Thyroid gland (tissue), 4 donors: ENCODE results near the gene GRIA1. TPM values are rescaled to one million over a fixed set of nuclear protein-coding genes. Genes with fewer than 3 reads are reported as not detected.

Experiments
- DNase-seq, 2 donors: peaks; one replicate each; pipeline ENCODE4 v3.0.0-alpha.2; 2019
- H3K27ac ChIP-seq, 3 donors: fragments of 200-600 bp; sonication (generic); 1 replicate in 2 of 3; 2 replicates in 1 of 3; pipeline ENCODE4 v1.5.1; 2016 to 2019; ENCODE audit warnings: mild to moderate bottlenecking in 1 of 3, moderate library complexity in 1 of 3
- H3K27me3 ChIP-seq: fragments of 200-600 bp; sonication (generic); one replicate; pipeline ENCODE4 v1.5.1; 2019
- H3K36me3 ChIP-seq, 2 donors: fragments of 200-600 bp; sonication (generic); one replicate each; pipeline ENCODE4 v1.5.1; 2016 to 2019
- H3K4me1 ChIP-seq, 2 donors: fragments of 200-600 bp; sonication (generic); one replicate each; pipeline ENCODE4 v1.5.1; 2017 to 2019
- H3K4me3 ChIP-seq, 3 donors: fragments of 200-600 bp; sonication (generic); replicated peaks in 1 of 3; 1 replicate in 2 of 3; 2 replicates in 1 of 3; pipeline ENCODE4 v1.5.1; 2016; ENCODE audit warnings: mild to moderate bottlenecking in 1 of 3
- H3K9me3 ChIP-seq: fragments of 200-600 bp; sonication (generic); one replicate; pipeline ENCODE4 v1.5.1; 2017
- POLR2A ChIP-seq, 2 donors: fragments of 450-650 bp; IDR thresholded peaks; one replicate each; pipeline ENCODE4 v1.6.1; 2017; ENCODE audit warnings: antibody characterized with exemption in 2 of 2, mild to moderate bottlenecking in 2 of 2, moderate library complexity in 1 of 2
- WGBS, 2 donors: methylation state at CpG; one replicate each; pipeline ENCODE4 v1.1.5; 2017; 5-methylcytosine and 5-hydroxymethylcytosine counted together
- intact Hi-C: fragments of 100-400 bp; cut with DNase I; formaldehyde crosslinking; loops from one replicate; pipeline ENCODE4 v1.15.1; 2023
- total RNA-seq, 4 donors: library from RNA; depleted of rRNA; stranded (reverse); fragments of >200 nt; gene quantifications; one replicate each; pipeline ENCODE4 v1.2.3, GENCODE V29; 2016
- TF ChIP-seq, protein P1 (sequence below), 6 experiments: fragments of 200-600 bp in 3 of 6; fragments of 450-650 bp in 3 of 6; sonication (generic) in 3 of 6; IDR thresholded peaks; one replicate each; pipeline ENCODE4 v1.5.1; 2016 to 2019; ENCODE audit warnings: antibody characterized with exemption in 6 of 6, mild to moderate bottlenecking in 2 of 6, inconsistent platforms in 1 of 6, moderate library complexity in 1 of 6

GRIA1 gene
- total RNA-seq, 4 donors from 2014 or later: 0.21 to 2.6 (median 0.79) TPM

DNA sequence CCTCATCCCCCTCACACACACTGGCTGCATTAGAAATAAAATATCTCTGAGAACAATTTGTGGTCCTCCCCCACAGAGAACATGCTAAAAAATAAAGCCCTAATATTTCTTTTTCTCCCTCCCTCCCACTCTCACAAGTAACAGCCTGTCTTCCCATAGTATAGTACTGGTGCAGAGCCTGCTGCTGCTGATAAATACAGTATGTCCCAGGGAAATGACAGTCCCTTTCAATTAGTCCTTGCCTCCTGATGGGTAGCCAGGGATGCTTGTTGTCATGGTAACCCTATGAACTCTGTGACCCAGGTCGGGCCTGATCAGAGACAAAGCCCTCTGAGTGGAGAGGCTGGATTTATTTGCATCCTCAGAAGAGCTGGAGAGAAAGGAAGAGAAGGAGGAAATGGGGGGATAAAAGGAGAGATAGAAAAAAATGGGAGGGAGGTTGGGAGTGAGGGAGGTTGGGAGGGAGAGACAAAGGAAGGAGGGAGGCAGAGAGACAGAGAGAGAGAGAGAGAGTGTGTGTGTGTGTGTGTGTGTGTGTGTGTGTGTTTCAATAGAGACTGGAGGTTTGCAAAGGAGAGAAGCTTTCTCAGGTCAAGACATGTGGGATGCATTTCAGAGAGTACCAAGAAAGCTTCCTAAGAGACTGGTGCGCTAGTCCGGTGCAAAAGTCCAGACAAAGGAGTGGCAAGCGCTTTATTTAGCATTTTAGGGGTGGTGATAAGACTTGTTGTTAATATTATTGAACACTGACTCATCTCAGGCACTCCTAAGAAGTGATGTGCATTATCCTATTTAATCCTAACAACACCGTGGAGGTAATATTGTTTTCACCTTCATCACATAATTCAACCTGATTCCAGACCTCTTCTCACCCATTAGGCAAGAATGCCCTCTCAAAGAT lies 287.5 kb downstream of the GRIA1 start:
- intact Hi-C loops: no loop called here
- no peak for DNase-seq
- TF ChIP-seq POLR2A (IDR thresholded peaks at IDR 0.05): no peak
- TF ChIP-seq, protein P1, sequence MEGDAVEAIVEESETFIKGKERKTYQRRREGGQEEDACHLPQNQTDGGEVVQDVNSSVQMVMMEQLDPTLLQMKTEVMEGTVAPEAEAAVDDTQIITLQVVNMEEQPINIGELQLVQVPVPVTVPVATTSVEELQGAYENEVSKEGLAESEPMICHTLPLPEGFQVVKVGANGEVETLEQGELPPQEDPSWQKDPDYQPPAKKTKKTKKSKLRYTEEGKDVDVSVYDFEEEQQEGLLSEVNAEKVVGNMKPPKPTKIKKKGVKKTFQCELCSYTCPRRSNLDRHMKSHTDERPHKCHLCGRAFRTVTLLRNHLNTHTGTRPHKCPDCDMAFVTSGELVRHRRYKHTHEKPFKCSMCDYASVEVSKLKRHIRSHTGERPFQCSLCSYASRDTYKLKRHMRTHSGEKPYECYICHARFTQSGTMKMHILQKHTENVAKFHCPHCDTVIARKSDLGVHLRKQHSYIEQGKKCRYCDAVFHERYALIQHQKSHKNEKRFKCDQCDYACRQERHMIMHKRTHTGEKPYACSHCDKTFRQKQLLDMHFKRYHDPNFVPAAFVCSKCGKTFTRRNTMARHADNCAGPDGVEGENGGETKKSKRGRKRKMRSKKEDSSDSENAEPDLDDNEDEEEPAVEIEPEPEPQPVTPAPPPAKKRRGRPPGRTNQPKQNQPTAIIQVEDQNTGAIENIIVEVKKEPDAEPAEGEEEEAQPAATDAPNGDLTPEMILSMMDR (IDR thresholded peaks at IDR 0.05): no peak
- Histone ChIP-seq H3K4me3 (no peak overlapping the region), H3K4me1 (no peaks in the 10 kb centered on the region), H3K27ac (no peak overlapping the region), H3K9me3 (no peaks in the 10 kb centered on the region), H3K27me3 (no peaks in the 10 kb centered on the region), H3K36me3 (no peaks in the 10 kb centered on the region)
- 75 to 80% methylated on average over 5 of the region's 5 CpGs for WGBS, 2 donors

DNA sequence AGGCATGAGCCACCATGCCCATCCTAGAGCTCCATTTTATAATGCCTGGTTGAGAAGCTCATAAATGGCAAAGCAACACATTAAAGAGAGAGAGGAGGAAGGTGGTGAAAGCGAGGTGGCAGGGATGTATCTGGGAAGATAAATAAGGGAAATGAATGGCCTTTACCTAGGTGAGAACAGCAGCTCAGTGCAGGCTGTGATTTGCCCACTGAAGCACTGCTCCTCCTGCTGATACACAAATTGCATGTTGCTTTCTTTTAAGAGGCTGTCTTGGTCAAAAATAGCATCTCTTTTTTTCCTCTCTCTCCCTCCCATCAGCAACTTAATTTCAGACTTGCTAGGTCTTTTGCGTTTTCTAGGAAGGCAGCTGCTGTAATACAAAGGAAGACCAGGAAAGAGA lies 289.4 kb downstream of the GRIA1 start:
- Histone ChIP-seq H3K4me1 (no peaks in the 10 kb centered on the region), H3K4me3 (no peak overlapping the region), H3K27me3 (no peaks in the 10 kb centered on the region), H3K27ac (no peak overlapping the region), H3K36me3 (no peaks in the 10 kb centered on the region), H3K9me3 (no peaks in the 10 kb centered on the region)
- WGBS, 2 donors: 81 to 90% methylated on average over 2 of the region's 2 CpGs
- intact Hi-C loops: no loop called here
- no peak for TF ChIP-seq POLR2A (IDR thresholded peaks at IDR 0.05)
- TF ChIP-seq, protein P1 (IDR thresholded peaks at IDR 0.05): no peak
- no peak for DNase-seq

DNA sequence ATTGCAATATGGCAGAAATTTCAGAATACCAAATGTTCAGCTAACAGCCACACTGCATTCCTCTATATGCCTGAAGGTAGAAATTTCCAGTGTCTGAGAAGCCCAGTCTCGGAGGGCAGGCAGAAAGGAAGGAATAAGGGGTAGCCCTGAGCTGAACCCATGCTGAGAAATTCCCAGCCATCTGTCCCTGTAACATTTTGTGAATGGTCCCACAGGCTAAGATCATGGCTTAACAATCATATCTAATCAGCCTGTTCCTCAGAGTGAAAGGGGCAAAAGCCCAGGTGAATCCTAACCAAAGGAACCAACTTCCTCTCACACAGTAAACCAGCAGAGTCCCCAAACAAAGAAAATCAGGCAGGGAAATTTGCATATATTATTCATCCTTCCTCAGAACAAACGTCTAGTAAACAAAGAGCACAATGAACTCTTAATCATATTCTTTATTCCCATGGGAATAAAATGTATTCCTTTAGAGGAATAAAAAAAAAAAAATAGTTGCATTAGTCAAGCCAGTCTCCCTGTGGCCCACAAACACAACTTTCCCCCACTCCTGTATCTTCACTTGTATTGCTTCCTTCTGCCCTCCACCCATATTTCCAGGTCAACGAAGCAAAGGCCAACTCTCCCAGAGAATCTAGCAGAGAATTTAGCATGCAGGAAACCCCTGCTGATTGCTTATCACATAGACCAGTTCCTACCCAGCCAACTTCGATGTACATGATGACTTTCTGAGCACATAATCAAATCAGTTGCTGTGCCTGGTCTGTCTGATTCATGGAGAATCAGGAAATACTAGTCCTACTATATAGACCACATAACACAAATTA lies 290.6 kb downstream of the GRIA1 start:
- whole genome bisulfite sequencing, 2 donors: 47 to 70% methylated on average over 4 of the region's 4 CpGs
- Histone ChIP-seq H3K27me3 (no peaks in the 10 kb centered on the region), H3K27ac (no peak overlapping the region), H3K36me3 (no peaks in the 10 kb centered on the region), H3K4me3 (no peak overlapping the region), H3K9me3 (no peaks in the 10 kb centered on the region), H3K4me1 (no peaks in the 10 kb centered on the region)
- intact Hi-C loops: no loop called here
- DNase-seq: no peak
- no peak for TF ChIP-seq POLR2A (IDR thresholded peaks at IDR 0.05)
- TF ChIP-seq, protein P1 (IDR thresholded peaks at IDR 0.05): no peak

DNA sequence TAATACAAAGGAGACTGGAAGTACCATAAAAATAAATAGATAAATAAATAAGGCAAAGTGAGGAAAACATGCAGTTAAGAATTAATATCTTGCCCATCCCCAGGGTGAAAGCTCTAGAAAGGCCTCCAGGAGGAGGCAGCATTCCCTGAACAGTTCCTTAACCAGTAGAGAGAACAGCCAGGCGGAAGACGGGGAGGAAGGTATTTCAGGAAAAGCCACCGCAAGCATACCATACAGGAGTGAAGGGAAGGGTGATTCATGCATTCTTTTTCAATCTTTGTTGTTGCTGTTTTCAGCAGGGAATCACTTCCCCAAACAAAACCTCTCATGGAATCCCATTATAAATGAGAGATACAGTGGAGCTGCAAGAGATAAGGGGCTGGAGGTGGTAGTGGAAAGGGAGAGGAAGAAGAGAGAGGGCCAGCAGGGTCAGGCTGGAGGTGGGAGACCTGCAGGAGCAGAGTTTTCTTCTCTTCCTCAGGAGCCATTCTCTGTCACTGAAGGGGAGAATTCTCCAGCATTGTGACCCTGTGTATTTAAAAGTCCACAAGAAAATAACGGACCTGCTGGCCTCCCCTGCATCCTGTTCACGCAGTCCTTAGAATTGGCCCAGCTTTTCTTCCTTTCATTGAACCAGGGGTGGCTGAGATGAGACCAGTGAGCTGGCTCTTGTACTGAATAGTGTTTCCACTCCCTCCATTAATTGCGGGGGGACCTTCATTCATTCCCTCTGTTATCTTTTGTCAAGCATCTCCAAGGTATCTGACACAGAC lies 292.3 kb downstream of the GRIA1 start:
- Histone ChIP-seq H3K4me1 (no peaks in the 10 kb centered on the region), H3K9me3 (no peaks in the 10 kb centered on the region), H3K36me3 (no peaks in the 10 kb centered on the region), H3K27me3 (no peaks in the 10 kb centered on the region), H3K4me3 (no peak overlapping the region), H3K27ac (no peak overlapping the region)
- intact Hi-C loops: no loop called here
- no peak for TF ChIP-seq POLR2A (IDR thresholded peaks at IDR 0.05)
- TF ChIP-seq, protein P1 (IDR thresholded peaks at IDR 0.05): no peak
- DNase-seq: no peak
- 76 to 82% methylated on average over 6 of the region's 6 CpGs for WGBS, 2 donors
